ENCODE data around the gene KLF17. TPM values are rescaled to one million over a fixed set of nuclear protein-coding genes. Genes with fewer than 3 reads are reported as not detected.

Gene KLF17
- total and polyA plus RNA-seq, 2 donors (not counting 1 experiment from before 2014, with no cell fraction given): not detected

- H3K4me1 ChIP-seq (ENCODE audit: control insufficient read depth in 2 of 2, insufficient read depth in 2 of 2, low read length in 2 of 2): no peaks in the 10 kb centered on the region
- no peak overlapping the region for H3K4me3 ChIP-seq (ENCODE audit: control extremely low read depth in 1 of 5, extremely low read depth in 1 of 5, insufficient read depth in 1 of 5, low read depth in 2 of 5, low read length in 4 of 5)
- no peaks in the 10 kb centered on the region for H3K36me3 ChIP-seq (replicated peaks in 1 of 2; ENCODE audit: control extremely low read depth in 1 of 2, control insufficient read depth in 1 of 2, extremely low read depth in 1 of 2, insufficient read depth in 2 of 2, low read length in 1 of 2)
- H3K27ac Mint-ChIP-seq: no peak overlapping the region
- TF ChIP-seq CTCF (IDR thresholded peaks at IDR 0.05): no peak
- no peak for TF ChIP-seq EZH2 (IDR thresholded peaks at IDR 0.05; ENCODE audit: borderline replicate concordance, insufficient read depth, low read depth, low read length, poor library complexity, severe bottlenecking)
- H3K27me3 ChIP-seq (replicated peaks in 1 of 4; ENCODE audit: control extremely low read depth in 1 of 4, control insufficient read depth in 3 of 4, insufficient read depth in 4 of 4, low read length in 3 of 4): no peaks in the 10 kb centered on the region
- H3K79me2 ChIP-seq (ENCODE audit: control insufficient read depth, insufficient read depth, low read length): no peaks in the 10 kb centered on the region
- H2AFZ ChIP-seq (ENCODE audit: insufficient read depth, low read depth, low read length, poor library complexity, severe bottlenecking): no peak overlapping the region
- intact Hi-C loops (cut with micrococcal nuclease): no loop called here
- no peak overlapping the region for H3K4me3 Mint-ChIP-seq
- no peaks in the 10 kb centered on the region for H3K9me3 ChIP-seq (ENCODE audit: control extremely low read depth in 1 of 3, control insufficient read depth in 2 of 3, insufficient read depth in 1 of 3, low read length in 2 of 3)
- H4K20me1 ChIP-seq (ENCODE audit: control insufficient read depth, insufficient read depth, low read length, poor library complexity, severe bottlenecking): no peaks in the 10 kb centered on the region
- no peaks in the 10 kb centered on the region for H3K9me3 Mint-ChIP-seq (ENCODE audit: insufficient read depth)
- DNase-seq (no peak), ATAC-seq (ENCODE audit: low read depth) (no peak)
- H3K27me3 Mint-ChIP-seq: peaks cover 23% of the 10 kb centered on the region
- H3K9ac ChIP-seq (ENCODE audit: low read length): no peak overlapping the region
- no peaks in the 10 kb centered on the region for H3K4me1 Mint-ChIP-seq
- ChIA-PET POLR2A (no interaction called here), CTCF (no interaction called here)
- WGBS (ENCODE audit: insufficient coverage): no CpG with 5 or more reads among the region's 1 CpG
- H3K4me2 ChIP-seq (replicated peaks; ENCODE audit: low read depth, low read length, poor library complexity, severe bottlenecking): no peak overlapping the region
- no peak overlapping the region for H3K27ac ChIP-seq (ENCODE audit: low read length in 2 of 2)
Measured at GRCh38 chr1:44152692-44153091, 34.1 kb downstream of the KLF17 start.

GRCh38 chr1:44154049-44154448 is 35.4 kb downstream of the KLF17 start:
- H3K4me3 ChIP-seq (ENCODE audit: control extremely low read depth in 1 of 5, extremely low read depth in 1 of 5, insufficient read depth in 1 of 5, low read depth in 2 of 5, low read length in 4 of 5): no peak overlapping the region
- DNase-seq (no peak), ATAC-seq (ENCODE audit: low read depth) (no peak)
- Mint-ChIP-seq H3K4me1 (no peaks in the 10 kb centered on the region), H3K9me3 (ENCODE audit: insufficient read depth) (no peaks in the 10 kb centered on the region), H3K4me3 (no peak overlapping the region), H3K27me3 (peaks cover 19% of the 10 kb centered on the region), H3K27ac (no peak overlapping the region)
- no peaks in the 10 kb centered on the region for H3K9me3 ChIP-seq (ENCODE audit: control extremely low read depth in 1 of 3, control insufficient read depth in 2 of 3, insufficient read depth in 1 of 3, low read length in 2 of 3)
- no peak overlapping the region for H3K9ac ChIP-seq (ENCODE audit: low read length)
- ChIA-PET CTCF (no interaction called here), POLR2A (no interaction called here)
- H2AFZ ChIP-seq (ENCODE audit: insufficient read depth, low read depth, low read length, poor library complexity, severe bottlenecking): no peak overlapping the region
- no peaks in the 10 kb centered on the region for H3K27me3 ChIP-seq (replicated peaks in 1 of 4; ENCODE audit: control extremely low read depth in 1 of 4, control insufficient read depth in 3 of 4, insufficient read depth in 4 of 4, low read length in 3 of 4)
- WGBS (ENCODE audit: insufficient coverage): 86% methylated on average over 1 of the region's 3 CpGs
- intact Hi-C loops (cut with micrococcal nuclease): no loop called here
- no peaks in the 10 kb centered on the region for H3K36me3 ChIP-seq (replicated peaks in 1 of 2; ENCODE audit: control extremely low read depth in 1 of 2, control insufficient read depth in 1 of 2, extremely low read depth in 1 of 2, insufficient read depth in 2 of 2, low read length in 1 of 2)
- H3K4me2 ChIP-seq (replicated peaks; ENCODE audit: low read depth, low read length, poor library complexity, severe bottlenecking): no peak overlapping the region
- TF ChIP-seq EZH2 (IDR thresholded peaks at IDR 0.05; ENCODE audit: borderline replicate concordance, insufficient read depth, low read depth, low read length, poor library complexity, severe bottlenecking) (no peak), CTCF (IDR thresholded peaks at IDR 0.05) (no peak)
- H3K27ac ChIP-seq (ENCODE audit: low read length in 2 of 2): no peak overlapping the region
- H4K20me1 ChIP-seq (ENCODE audit: control insufficient read depth, insufficient read depth, low read length, poor library complexity, severe bottlenecking): no peaks in the 10 kb centered on the region
- H3K79me2 ChIP-seq (ENCODE audit: control insufficient read depth, insufficient read depth, low read length): no peaks in the 10 kb centered on the region
- H3K4me1 ChIP-seq (ENCODE audit: control insufficient read depth in 2 of 2, insufficient read depth in 2 of 2, low read length in 2 of 2): no peaks in the 10 kb centered on the region
